HG02763 (cell line): ENCODE results near the gene PFDN5.

Experiments
- ATAC-seq: cut with Tn5 transposase; IDR thresholded peaks from one replicate; pipeline ENCODE4 v1.9.1; 2021; ENCODE audit warnings: mild to moderate bottlenecking, moderate library complexity; ENCODE audit not compliant: unreplicated experiment

Gene PFDN5

DNA sequence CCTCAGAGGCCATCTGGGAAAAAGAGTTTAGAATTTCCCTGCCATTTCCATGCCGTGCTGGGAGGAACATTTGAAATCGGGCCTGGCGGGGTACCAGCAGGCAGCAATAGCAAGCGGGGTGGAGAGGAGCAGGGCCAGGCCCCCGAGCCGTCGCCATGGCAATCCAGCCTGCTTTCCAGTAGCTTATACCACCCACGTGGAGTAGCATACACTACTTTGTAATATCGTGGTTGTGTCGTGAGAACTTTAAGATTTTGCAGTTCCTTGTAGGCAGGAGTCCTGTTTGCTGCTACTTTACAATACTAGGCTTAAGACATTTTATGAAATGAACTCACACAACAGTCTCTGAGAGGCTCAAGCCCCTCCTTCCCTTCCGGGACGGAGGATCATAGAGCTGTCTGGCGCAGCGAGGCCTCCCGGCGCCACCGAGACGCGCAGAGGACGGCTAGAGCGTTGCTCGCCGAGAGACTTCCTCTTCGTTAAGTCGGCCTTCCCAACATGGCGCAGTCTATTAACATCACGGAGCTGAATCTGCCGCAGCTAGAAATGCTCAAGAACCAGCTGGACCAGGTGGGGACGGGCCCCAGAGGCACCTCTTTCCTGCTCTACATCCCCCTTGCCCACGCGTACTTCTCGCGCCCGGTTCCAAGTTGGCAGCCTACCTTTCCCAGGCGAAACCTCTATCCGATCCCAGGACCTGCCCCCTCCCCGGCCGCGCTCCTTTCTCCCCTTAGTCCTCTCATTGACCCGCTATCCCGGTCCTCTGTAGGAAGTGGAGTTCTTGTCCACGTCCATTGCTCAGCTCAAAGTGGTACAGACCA is at the start of gene PFDN5:
Gene PFDN5, plus strand, starts transcription at position 473 of the 821 bp plus-strand sequence. Its CDS starts 26 bp downstream, at position 499.
- peak; percentile 68 for ATAC-seq

DNA sequence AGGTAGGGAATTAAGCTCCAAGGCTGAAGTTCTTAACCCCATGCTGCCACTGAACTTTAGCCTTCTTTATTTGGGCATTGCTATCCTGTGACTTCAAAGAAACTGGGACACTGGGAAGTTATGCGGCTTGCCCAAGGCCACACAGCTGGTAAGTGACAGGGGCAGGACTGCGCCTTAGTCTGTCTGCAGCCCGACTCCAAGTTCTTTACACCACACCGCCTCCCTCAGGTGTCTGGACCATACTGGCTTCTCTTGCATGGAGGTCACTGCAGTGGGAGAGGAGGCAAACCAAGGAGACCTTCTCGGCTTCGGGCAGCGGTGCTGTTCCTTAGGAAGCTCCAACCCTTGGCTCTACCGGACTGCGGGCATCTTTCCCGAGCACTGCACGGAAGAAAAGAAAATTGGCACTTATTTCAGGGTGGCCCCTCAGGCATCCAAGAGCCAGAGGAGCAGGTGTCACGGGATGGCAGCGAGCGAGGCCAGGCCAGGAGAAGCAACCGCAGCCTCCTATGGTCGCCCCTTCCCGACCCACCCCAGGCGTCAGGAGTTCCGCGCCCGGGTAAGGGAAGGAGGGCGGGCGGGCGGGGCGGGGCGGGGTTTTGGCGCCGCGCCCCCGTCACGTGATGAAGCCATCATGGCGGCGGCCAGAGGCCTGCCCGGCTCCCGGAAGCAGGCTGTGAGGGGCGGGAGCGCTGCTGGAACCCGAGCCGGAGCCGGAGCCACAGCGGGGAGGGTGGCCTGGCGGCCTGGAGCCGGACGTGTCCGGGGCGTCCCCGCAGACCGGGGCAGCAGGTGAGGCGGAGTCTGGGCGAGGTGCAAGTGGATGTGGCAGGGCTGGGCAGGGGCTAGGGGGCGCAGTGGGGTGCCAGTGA is 43.6 kb upstream of the PFDN5 start:
- ATAC-seq, result peak; percentile 78

DNA sequence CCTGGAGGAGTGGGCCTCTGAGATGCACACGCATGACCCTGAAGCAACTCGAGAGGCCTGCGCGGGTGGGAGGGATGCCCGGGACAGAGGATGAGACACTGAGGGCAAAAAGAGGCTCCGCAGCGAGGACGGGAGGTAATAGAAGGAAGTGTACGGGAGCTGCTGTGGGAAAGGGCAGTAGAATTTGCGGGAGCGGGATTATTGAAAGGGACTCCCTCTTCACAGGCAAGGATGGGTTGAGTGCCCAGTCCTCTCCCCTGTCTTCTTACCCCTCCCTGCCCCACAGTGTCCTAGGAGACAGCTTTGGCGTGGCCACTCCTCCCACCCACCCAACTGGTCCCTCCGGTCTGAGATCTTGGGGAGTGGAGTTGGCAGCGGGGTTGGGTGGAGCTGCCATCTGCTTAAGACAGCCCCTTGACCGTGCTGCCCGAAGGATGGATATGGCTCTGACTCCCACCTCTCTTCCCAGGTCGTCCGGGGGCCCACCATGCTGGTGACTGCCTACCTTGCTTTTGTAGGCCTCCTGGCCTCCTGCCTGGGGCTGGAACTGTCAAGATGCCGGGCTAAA is 42.9 kb upstream of the PFDN5 start:
- no peak for ATAC-seq

DNA sequence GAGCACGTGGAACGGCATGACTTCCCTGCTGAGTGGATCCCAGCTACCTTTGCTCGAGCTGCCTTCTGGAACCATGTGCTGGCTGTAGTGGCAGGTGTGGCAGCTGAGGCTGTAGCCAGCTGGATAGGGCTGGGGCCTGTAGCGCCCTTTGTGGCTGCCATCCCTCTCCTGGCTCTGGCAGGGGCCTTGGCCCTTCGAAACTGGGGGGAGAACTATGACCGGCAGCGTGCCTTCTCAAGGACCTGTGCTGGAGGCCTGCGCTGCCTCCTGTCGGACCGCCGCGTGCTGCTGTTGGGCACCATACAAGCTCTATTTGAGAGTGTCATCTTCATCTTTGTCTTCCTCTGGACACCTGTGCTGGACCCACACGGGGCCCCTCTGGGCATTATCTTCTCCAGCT is 42.0 kb upstream of the PFDN5 start:
- ATAC-seq, result no peak

DNA sequence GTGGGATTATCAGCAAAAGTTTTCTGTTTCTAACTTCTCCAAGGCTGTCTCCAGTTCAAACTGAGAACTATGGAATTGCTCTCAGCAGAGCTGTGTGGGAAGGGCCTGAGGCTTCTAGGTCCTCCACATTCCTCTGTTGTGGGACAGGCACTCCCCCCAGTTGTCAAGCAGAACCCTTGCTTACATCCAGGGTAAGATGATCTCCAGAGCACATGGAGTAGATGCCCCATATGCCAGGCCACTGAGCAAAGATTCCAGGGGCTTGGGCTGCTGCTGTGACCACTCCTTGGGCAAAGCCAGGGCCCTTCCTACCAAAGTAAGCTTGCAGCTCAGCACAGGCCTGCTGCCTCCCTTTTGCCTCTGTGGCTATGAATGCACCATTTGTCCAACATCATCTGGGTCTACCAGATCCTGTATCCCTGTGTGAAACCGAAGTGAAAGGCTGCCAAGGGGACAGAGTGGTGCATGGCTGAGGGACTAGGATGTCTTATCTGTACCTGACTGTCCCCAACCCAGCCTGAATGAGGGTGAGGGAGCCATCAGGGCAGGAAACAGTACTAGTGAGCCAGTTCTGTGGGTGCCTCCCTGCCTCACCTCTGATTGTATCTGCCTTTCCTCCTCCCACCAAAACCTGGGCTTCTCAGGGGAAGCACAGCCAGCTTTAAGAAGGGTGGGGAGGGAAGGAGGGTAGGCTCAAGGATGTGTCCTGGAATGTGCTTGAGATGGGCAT is 40.4 kb upstream of the PFDN5 start:
- ATAC-seq, result no peak

DNA sequence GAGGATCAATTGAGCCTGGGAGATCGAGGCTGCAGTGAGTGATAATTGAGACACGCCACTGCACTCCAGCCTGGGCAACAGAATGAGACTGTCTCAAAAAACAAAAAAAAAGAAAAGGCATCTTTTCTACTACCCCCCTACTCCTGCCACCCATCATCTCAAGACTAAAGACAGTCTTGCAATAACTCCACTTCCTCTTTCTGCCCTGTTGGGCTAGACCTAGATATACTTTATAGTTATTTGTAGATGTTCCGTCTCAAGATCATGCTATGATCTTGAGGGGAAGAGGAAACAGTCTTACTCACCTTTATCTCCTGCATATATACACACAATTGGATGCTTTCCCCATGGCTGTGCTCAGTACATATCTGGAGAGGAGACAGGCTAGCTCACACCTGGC is 39.3 kb upstream of the PFDN5 start:
- ATAC-seq, result no peak

DNA sequence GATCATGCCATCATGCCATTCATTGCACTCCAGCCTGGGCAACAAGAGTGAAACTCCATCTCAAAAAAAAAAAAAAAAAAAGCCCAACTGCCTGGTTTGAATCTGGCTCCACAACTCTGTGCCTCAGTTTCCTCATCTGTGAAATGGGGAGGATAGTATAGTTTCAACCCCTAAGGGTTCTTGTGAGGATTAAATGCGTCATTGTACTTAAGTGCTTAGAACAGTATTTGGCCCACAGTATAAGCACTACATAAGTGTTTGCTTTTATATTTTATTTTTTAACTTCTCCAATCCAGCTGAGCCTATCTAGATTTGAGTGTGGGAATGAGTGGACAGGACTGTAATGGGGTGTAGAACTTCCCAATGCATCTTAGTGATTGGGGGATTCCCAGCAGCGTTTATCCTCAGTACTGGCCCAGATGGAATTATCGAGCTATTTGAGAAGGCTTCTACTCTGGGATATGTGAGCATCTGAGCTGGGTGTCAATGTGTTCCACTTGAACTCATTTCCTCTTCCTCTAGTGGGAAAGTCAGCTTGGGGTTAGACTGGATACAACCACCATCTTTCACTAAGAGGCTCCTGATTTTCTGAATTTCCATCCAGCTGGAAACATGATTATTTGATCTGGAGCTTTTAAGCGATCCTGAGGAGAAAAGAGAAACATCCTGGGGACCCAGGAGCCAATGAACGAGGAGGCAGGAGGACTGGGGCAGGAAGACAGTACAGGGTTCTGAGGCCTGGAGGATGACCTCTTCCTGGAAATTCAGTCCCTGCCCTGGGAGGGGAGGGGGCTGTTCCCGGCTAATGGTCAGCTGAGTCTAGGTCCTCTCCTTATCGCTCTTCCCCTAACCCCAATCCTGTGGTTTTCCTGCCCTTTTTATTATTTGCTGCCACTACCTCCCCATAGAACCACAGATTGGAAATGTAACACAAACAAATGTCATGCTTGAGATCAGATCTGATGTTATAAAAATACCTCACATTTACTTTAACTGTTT is 36.5 kb upstream of the PFDN5 start:
- ATAC-seq, result no peak

DNA sequence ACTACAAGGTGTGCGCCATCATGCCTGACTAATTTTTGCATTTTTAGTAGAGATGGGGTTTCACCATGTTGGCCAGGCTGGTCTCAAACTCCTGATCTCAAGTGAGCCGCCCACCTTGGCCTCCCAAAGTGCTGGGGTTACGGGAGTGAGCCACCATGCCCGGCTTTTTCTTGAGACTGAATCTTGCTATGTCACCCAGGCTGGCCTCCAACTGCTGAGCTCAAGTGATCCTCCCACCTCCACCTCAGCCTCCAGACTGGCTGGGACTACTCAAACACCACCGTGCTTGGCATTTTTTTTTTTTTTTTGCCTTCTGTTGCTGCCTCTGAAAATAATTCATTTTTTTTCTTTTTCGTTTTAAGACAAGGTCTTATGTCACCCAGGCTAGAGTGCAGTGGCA is 35.5 kb upstream of the PFDN5 start:
- no peak for ATAC-seq

DNA sequence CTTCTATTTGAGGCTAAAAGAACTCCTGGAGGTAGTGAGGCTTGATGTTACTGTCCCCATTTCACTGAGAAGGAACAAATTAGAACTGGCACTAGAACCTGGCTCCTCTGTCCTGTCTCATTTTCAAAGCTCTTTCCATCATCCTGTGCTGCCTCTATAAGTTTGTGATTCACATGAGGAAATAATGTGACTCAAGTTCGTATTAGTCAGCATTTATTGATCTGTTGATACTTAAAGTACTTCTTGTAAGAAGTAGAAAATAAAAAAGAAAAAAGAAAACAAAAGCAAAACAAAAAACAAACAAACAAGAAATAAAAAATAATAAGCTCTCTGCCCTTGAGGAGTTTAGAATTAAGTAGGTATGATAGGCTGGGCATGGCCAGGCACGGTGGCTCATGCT is 29.6 kb upstream of the PFDN5 start:
- ATAC-seq, result no peak

DNA sequence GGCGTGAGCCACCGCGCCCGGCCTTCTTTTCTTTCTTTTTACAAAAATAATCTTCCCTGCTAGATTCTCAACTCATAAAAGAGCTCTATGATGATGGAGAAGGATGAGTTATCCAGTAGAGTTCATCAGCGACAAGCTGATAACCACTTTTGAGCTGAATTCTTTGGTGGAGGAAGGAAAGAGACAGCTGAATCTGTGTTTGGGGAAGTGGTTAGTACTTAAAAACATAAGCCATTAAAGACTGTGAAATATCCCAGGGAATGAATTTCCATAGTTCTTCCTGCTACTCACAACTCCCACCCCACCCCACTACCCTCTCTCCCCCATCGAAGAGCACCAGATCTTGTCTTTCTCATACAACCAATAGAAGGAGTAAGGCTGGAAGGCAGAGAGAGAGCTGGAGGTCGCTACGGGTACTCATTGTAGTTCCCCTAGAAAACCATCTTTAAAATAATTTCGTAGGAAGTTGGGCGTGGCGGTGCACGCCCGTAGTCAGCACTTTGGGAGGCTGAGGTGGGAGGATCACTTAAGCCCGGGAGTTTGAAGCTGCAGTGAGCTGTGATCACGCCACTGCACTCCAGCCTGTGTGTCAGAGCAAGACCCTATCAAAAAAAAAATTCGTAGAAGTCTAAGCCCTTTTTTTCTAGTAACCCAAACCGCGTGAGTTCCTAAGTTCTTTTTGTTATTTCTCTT is 27.9 kb upstream of the PFDN5 start:
- ATAC-seq, result no peak

DNA sequence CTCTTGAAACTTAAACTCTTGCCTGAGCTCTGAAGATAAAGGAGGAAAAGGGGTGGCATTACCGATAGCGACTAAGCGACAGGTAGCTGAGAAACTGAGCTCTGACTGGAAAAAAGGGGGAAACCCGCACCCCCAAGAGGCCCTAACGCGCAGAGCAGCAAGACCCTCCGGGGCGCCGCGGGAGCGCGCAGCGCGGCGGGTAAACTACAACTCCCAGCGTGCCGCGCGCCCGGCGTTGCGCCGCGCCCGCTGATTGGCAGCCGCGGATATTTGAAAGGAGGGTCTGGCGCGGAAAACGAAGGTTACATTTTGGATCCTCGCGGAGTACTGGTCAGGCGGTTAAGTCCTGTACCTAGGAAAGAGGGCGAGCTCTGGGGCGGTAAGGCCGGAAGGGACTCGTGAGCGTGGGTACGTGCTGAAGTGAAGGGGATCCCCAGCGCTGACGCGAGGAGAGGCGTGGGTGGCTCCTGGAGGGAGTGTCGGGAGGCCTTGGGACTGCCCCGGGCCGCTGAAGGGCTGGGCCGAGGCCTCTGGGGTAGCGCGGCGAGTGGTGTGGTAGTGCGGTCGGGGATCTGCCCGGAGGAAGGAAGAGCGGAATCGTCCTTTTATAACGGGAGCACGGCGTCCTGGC is 27.2 kb upstream of the PFDN5 start, which contains the start of gene ESPL1:
Gene ESPL1, plus strand, starts transcription at position 301 of the 631 bp plus-strand sequence. CDS start 468 bp downstream, outside the sequence.
- peak; percentile 79 for ATAC-seq

DNA sequence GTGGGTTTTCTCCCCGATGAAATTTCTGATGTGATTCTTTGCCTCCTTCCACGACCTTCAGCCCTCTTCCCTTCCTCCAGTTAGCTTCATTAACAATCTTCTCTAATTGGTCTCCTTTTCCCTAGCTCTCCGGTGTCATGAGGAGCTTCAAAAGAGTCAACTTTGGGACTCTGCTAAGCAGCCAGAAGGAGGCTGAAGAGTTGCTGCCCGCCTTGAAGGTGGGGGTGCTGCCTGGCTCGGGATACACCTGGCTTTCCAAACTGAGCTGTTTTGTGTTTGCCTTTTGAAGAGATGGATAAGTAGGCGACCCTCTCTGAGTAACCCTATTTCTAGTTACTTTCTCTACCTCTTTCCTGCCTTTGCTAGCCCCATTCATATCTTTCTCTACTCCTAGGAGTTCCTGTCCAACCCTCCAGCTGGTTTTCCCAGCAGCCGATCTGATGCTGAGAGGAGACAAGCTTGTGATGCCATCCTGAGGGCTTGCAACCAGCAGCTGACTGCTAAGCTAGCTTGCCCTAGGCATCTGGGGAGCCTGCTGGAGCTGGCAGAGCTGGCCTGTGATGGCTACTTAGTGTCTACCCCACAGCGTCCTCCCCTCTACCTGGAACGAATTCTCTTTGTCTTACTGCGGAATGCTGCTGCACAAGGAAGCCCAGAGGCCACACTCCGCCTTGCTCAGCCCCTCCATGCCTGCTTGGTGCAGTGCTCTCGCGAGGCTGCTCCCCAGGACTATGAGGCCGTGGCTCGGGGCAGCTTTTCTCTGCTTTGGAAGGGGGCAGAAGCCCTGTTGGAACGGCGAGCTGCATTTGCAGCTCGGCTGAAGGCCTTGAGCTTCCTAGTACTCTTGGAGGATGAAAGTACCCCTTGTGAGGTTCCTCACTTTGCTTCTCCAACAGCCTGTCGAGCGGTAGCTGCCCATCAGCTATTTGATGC is 26.4 kb upstream of the PFDN5 start:
- ATAC-seq, result no peak

DNA sequence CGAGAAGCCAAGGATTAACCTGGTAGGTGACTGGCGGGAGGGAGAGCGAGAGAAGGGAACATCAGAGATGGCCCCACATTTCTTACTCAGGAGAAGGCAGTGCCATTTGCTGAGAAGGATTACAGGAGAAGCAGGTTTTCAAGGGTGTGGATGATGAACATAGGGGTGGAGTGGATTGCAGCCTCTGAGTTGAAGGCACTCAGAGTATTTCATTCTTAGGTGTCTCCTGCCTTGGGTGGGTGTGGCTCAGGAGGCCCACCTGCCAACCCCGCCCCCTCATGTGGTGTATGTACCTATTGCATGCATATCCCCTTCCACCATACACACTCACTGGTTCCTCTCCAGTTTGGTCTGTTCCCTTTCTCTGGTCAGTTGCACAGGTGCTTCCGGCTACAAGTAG is 20.9 kb upstream of the PFDN5 start:
- ATAC-seq, result no peak

DNA sequence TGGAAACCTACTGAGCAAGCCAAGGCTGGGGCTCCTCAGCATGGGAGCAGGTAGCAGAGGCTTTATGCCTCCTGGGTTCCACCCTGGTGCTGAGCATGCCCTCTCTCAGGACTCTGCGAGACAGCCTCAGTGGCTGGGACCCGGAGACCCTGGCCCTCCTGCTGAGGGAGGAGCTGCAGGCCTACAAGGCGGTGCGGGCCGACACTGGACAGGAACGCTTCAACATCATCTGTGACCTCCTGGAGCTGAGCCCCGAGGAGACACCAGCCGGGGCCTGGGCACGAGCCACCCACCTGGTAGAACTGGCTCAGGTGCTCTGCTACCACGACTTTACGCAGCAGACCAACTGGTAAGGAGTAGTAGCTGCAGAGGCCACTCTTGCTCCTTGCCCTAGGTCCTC is 18.8 kb upstream of the PFDN5 start:
- ATAC-seq, result no peak

DNA sequence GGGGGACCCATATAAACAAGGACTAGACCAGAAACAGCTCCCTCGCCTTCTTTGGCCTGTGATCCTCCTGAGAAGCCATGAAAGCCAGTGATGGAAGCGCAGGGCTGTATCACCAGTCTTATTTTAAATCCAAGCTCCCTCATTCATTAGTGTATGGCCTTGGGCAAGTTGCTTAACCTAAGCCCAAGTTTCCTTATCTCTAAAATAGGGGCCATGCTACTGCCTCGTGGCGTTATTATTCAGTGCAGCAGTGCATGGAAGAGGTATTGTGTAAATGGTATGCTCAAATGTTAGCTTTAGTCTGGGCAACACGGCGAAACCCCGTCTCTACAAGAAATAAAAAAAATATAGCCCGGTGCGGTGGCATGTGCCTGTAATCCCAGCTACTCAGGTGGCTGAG is 17.4 kb upstream of the PFDN5 start:
- ATAC-seq, result no peak

DNA sequence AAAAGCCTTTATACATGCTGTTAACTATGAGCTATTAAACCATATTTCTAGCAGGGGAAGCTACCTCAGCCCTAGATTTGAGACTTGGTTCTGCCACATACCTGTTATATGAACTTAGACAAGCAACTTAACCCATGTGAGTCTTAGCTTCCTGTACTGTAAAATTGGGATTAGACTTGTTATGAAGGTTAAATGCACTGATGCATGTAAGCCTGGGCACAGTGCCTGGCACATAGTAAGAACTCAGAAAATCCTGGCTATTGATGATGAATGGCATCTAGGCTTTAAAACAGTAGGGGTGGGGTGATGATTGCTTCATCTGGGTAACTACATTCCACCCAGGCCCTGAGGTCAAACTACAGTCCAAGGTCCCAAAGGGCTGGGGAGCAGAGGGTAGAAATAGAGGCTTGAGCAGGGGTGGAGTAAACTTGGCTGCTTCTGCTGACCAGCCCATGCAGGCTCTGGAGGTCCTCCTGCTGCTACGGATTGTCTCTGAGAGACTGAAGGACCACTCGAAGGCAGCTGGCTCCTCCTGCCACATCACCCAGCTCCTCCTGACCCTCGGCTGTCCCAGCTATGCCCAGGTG is 16.0 kb upstream of the PFDN5 start:
- ATAC-seq, result no peak

DNA sequence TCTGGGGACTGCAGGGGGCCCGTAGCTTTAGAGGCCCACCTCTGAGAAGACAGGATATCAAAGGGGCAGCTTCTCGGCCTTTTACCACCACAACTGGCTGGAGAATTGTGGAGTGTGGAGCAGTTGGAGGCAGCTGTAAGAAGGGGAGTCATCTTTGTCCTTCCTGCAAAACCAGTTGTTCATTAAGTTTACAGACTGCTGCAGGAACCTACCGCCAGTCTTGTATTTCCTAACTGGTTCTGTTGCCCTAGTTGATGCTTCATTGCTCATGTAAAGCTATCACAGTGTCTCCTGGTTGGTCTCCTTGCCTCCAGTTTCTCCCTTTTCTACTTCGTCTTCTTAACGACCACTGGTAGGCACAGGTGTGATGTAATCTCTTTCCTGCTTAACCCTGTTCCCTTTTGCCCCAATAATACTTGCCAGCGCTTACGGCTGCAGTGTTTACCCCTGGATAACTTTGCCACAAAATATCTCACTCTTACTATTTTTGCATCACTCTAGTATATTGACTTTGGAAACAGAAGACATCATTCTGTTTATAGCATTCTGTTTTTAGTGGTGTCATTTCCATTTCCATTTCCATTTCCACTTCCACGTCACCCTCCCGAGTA is 15.3 kb upstream of the PFDN5 start:
- no peak for ATAC-seq
